GM15510 (cell line): ENCODE measurements around the gene ROBO1.

ENCODE experiments used
- POLR2A ChIP-seq: IDR thresholded peaks from 3 replicates; pipeline ENCODE4 v1.6.1; 2011; ENCODE audit warnings: borderline replicate concordance; ENCODE audit not compliant: insufficient read length; ENCODE audit errors: extremely low read depth

ROBO1 gene

GRCh38 chr3:79019137-79019923 lies 748.5 kb downstream of the ROBO1 start:
- no peak for TF ChIP-seq POLR2A

GRCh38 chr3:79018671-79019136 lies 749.1 kb downstream of the ROBO1 start:
- TF ChIP-seq POLR2A = no peak

DNA sequence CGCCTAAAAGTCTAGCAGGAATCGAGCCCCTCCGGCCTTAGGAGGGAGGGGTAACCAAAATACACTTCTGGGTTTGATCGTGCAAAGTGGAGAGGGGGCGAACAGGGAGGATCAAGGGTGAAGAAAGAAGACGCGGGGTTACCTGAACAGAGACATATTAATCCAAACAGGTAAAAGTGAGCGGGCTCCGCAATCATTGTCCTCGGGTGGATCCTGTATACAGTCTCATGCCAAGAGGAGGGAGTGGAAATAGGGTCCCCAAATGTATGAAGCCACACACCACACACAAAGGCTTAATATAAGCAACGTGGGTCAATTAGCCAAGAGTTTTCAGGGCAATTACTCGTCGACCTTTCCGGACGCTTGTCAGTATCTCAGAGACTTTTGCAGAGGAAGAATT lies 749.5 kb downstream of the ROBO1 start:
- TF ChIP-seq POLR2A = no peak

DNA sequence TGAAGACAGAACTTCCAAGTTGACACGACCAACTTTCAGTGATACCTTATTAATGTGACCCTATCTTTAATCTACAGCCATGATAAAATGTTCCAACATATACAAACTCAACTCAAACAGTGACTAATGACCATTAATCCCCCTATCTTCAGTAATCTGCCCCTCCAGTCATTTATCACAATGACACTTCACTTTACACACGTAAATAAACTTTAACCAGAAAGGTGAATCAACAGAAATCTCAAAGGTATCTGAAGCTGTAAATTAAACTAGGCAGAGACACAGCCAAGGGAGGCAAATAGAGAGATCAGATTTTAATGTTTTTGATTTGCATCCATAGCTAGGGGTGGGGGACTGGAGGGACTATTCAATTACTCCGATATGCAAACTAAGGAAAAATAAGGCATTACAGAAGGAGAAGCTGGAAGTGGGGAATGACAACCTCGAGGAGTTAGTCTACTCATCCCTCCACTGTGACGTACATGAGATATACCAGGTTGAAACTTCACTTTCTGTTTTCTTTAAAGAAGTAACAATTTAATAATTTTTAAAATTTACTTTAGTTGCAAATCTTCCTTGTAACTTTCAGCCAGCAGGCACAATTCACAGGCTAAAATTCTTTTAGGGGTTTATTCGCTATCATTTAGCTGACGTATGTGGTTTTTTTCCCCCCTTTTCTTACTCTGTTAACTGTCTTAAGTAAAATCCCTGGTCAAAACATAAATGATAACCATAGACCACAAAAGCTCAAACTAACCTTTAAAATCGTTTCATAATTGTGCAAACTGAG lies 751.0 kb downstream of the ROBO1 start:
- TF ChIP-seq POLR2A = no peak

- no peak for TF ChIP-seq POLR2A
These were observed 751.9 kb downstream of the ROBO1 start for GRCh38 chr3:79015854-79016253.

- no peak for TF ChIP-seq POLR2A
These were observed 754.8 kb downstream of the ROBO1 start for GRCh38 chr3:79012946-79013362.

GRCh38 chr3:79012530-79012913 lies 755.3 kb downstream of the ROBO1 start:
- no peak for TF ChIP-seq POLR2A

DNA sequence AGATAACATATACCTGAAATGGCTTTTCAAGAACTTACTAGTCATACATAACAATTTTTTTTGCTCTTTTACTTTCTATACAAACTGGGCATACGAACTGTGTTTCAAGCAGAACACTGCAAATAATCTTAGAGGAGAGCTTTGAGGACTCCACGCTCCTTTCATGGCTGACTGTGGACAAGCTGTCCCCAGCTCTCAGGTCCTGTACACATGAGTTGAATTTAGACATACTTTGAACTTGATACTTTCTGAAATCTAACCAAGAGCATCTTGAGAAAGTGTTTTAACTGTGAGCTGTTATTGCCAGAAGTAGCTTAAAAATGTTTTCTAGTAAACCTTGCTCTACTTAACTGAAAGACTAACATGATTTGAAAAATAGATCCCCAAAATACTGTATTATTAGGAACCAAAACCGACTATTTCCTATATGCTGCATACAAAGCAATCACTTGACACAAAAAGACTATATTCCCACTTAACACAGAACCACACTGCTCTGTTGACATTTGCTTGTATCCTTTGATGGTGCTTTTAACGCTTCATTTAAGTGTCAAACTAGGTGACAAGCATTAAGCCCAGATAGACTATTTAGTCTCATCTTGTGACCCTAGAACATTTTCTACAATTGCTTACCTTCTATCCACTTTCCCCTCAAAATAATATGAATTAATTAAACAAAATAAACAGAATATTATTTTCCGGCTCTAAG lies 755.8 kb downstream of the ROBO1 start:
- TF ChIP-seq POLR2A = no peak

DNA sequence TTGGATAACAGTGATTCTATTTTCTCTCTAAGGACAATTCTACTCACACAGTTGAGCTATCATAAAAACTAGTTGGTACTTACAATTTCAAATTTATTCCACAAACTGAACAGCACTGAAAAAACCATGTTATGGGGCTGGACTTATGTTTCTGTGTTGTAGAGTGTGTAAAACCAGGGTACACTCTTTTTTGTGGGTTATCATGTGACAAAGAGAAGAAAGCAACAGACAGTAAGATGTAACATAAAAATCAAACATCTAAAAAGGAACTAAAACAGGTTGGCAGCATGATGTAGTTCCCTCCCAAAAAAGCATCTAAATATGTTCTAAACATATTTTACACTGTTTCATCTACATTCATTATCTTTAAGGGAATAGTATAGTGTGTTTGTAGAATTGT lies 757.9 kb downstream of the ROBO1 start:
- no peak for TF ChIP-seq POLR2A

GRCh38 chr3:79006077-79006476 lies 761.7 kb downstream of the ROBO1 start:
- TF ChIP-seq POLR2A = no peak

GRCh38 chr3:79005084-79005483 lies 762.7 kb downstream of the ROBO1 start:
- no peak for TF ChIP-seq POLR2A

GRCh38 chr3:79003994-79004393 lies 763.8 kb downstream of the ROBO1 start:
- TF ChIP-seq POLR2A = no peak

GRCh38 chr3:79002465-79003372 lies 765.1 kb downstream of the ROBO1 start:
- TF ChIP-seq POLR2A = no peak

- TF ChIP-seq POLR2A = no peak
These were observed 766.5 kb downstream of the ROBO1 start for GRCh38 chr3:79001255-79001654.
